ENCODE results near the gene DLG4.
A peak's percentile ranks its signal among the peaks of the same experiment; 100 is the strongest.
"Not testable (repeated sequence)": the region's sequence is repeated elsewhere in the genome, so short reads cannot be mapped to it uniquely, and the experiment has no call there.

Gene DLG4

DNA sequence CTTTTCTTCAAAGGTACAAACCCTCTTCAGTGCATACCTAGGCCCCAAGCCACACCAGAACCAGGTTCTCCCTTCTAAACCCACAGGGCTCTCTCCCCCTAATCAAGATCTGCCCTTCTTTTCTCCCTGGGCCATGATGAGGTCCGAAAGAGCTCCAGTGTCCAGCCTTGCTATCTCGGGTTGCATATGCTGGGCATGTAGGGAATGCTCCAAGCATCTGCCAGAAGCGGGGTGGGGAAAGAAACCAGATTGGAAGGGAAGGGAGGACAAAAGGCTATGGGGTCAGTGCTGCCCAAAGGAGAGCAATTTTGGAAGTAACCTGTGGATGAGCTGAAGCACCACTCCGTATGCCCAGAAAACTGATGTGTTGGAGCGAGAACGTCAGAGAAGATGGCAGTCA is 29.6 kb upstream of the DLG4 start:
- H3K4me3 ChIP-seq (ENCODE audit: control insufficient read depth, low read depth, low read length), result no peak overlapping the region
- no peak for DNase-seq (ENCODE audit: low read depth)
- TF ChIP-seq, protein P1, sequence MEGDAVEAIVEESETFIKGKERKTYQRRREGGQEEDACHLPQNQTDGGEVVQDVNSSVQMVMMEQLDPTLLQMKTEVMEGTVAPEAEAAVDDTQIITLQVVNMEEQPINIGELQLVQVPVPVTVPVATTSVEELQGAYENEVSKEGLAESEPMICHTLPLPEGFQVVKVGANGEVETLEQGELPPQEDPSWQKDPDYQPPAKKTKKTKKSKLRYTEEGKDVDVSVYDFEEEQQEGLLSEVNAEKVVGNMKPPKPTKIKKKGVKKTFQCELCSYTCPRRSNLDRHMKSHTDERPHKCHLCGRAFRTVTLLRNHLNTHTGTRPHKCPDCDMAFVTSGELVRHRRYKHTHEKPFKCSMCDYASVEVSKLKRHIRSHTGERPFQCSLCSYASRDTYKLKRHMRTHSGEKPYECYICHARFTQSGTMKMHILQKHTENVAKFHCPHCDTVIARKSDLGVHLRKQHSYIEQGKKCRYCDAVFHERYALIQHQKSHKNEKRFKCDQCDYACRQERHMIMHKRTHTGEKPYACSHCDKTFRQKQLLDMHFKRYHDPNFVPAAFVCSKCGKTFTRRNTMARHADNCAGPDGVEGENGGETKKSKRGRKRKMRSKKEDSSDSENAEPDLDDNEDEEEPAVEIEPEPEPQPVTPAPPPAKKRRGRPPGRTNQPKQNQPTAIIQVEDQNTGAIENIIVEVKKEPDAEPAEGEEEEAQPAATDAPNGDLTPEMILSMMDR (IDR thresholded peaks at IDR 0.05; ENCODE audit: control insufficient read depth, insufficient read depth, low read depth, low read length, missing control alignments), result no peak

DNA sequence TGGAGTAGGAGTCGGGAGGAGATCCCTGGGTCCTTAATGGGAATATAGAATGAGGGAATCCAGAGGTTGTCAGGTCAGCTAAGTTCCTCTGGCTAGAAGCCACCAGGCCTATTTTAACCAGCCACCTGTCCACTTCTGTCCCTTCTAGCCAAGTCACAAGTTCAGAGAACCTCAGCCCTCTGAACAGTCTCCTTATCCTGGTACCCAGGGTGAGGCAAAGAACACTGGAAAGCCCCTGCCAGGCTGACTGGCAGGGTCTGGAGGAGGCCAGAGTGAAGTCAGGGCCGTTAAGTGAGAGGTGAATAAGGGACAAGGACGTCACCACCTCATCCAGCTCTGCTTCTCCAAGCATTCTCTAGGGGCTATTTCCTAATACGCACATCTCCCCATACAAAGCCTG is 29.2 kb upstream of the DLG4 start:
- DNase-seq (ENCODE audit: low read depth), result no peak
- TF ChIP-seq, protein P1 (IDR thresholded peaks at IDR 0.05; ENCODE audit: control insufficient read depth, insufficient read depth, low read depth, low read length, missing control alignments), result no peak
- no peak overlapping the region for H3K4me3 ChIP-seq (ENCODE audit: control insufficient read depth, low read depth, low read length)

DNA sequence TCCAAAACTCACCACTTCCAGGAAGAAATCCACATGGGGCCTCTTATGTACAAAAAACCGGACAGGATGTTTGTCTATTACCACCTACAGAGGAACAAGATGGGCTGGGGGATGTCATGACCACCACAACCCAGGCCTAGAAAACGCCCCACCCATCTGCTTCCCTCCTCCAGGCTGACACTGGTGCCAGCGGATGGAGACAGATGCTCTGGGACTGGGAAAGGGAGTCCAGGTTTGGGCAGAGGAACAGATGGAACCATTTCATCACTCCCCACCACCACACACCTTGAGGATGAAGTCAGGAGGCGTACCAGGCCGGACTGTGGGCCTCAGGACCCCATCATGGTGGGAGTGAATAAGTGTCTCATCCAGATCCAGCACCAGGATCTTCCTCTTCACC is 27.1 kb upstream of the DLG4 start:
- no peak overlapping the region for H3K4me3 ChIP-seq (ENCODE audit: control insufficient read depth, low read depth, low read length)
- TF ChIP-seq, protein P1 (IDR thresholded peaks at IDR 0.05; ENCODE audit: control insufficient read depth, insufficient read depth, low read depth, low read length, missing control alignments), result no peak
- DNase-seq (ENCODE audit: low read depth), result no peak

DNA sequence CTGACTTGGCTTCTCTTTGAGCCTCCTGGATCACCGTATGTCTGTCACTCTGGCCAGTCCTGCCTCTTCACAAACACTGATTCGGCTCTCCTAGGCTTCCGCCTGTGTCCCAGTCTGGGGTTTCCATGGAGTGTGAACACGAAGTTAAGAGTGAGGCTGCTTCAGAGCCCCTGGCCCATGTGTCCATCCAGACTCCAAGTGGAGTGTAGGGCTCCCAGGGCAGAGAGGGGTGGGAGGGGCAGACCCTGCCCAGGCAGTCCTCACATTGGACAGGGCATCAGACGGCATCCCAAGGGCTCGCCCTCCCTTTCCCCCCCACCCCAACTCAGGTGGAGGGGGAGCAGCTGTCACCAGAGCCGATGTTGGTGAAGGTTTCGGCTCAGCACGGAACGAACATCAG is 24.2 kb upstream of the DLG4 start:
- H3K4me3 ChIP-seq (ENCODE audit: control insufficient read depth, low read depth, low read length); DNase-seq (ENCODE audit: low read depth): not testable (repeated sequence)

DNA sequence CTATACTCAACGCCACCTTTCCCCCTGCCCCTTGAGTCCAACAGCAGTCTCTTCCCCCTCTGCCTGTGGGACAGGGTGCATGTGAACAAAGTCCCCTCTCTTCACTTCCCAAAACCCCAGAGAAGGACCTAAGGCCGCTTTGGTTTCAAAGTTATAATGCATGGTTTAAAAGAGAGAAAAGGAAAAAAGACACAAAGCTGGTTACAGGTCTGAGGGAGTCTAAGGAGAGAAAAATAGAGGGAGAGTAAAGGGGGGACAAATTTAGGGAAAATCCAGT is 23.8 kb upstream of the DLG4 start:
- H3K4me3 ChIP-seq (ENCODE audit: control insufficient read depth, low read depth, low read length), result peak overlapping the region; percentile 67
- no peak for DNase-seq (ENCODE audit: low read depth)
- TF ChIP-seq, protein P1 (IDR thresholded peaks at IDR 0.05; ENCODE audit: control insufficient read depth, insufficient read depth, low read depth, low read length, missing control alignments), result no peak

DNA sequence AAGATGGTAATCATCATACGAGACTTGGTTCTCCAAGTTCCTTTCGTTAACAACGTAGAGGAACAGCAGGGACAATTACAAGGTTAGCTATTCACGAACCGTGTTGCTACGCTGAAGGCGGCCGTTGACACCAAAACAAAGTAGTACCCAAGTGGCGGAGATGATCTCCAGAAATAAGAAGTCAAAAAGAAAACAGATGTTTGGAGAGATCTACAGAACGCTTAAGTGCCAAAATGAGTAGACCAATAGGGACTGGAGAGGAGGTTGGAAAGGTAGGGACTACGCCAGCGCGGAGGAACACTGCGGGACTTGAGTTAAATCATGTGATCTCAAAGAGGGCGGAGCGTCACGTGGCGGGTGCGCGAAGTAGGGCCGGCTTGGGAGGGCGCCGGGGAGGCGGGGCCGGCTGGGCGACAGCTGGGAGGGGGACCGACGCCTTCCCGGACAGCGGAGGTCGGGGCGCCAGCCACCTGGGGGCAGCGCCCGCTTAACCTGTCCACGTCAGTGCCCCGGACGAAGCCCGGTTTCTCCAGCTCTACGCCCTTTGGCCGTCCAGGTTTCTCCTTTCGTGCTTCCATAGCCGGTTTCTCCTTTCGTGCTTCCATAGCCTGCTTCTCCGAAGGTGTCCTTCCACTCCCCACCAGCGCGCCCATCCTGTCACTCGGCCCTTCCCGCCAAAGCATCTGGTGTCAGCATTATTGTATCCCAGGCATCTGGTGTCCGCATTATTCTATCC is 23.2 kb upstream of the DLG4 start:
- TF ChIP-seq, protein P1 (IDR thresholded peaks at IDR 0.05; ENCODE audit: control insufficient read depth, insufficient read depth, low read depth, low read length, missing control alignments), result no peak

DNA sequence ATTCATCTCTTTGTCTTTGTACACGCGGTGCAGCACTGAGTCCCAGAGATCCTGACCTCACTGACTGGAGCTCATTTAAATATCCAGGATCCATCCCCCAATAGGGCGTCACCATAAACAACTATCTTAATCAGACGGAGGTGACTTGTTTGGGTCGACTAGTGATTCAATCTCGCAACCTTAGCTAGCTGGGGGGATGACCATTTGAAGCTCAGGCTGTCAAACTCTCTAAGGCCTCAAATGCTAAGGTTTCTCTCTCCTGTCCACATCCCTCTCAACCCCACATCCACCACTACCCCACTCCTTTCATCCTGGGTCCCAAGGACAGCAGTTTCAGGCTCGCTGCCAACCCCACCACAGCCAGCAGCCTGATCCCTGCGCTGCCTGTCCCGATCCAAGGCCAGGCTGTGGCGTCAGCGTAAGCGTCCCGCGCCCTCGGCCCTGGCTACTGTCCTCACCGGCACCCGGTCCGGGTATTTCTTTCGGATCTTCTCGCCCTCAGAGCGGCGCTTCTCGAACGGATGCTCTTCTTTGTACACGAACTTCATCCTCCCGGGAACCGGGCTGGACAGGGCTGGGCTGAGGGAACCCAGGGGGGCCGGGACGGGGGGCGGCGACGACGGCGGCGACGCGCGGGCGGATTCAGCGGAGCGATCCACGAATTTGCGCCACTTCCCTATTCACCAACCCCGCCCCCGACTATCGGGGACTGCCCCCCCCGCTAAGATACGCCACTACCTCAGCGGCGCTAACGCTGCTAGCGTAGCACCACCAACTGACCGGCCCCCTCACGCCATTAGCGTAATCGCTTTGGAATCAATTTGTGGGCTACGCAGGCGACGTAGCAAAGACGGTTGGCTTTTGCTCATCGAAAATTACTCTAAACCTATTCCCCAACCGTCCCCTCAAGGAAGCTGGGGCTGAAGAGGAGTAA is 22.4 kb upstream of the DLG4 start, which contains the start of gene GABARAP:
GABARAP (minus strand) TSS at position 667 of the 934 bp plus-strand sequence; CDS start at position 548, 119 bp downstream.
- TF ChIP-seq, protein P1 (IDR thresholded peaks at IDR 0.05; ENCODE audit: control insufficient read depth, insufficient read depth, low read depth, low read length, missing control alignments), result no peak
- peak within 1 kb of the TSS; percentile 67 for H3K4me3 ChIP-seq (ENCODE audit: control insufficient read depth, low read depth, low read length)
- peak; percentile 71 for DNase-seq (ENCODE audit: low read depth)

More for the DNA sequence above, 23.2 kb upstream of the DLG4 start:
- H3K4me3 ChIP-seq (ENCODE audit: control insufficient read depth, low read depth, low read length), result peak overlapping the region; percentile 67
- DNase-seq (ENCODE audit: low read depth), result peak; percentile 87
